Measurements from ENCODE around the gene PRAMEF5. TPM values are rescaled to one million over a fixed set of nuclear protein-coding genes. Genes with fewer than 3 reads are reported as not detected.
"Not testable (repeated sequence)": the region's sequence is repeated elsewhere in the genome, so short reads cannot be mapped to it uniquely, and the experiment has no call there.

Gene PRAMEF5
- total and polyA plus RNA-seq, 5 donors from 2014 or later = not detected

GRCh38 chr1:13228343-13228781 lies 25.6 kb upstream of the PRAMEF5 start:
- Histone ChIP-seq H3K36me3 (ENCODE audit: control insufficient read depth, insufficient read depth, low read length) (no peaks in the 10 kb centered on the region), H3K9me3 (ENCODE audit: control insufficient read depth in 2 of 2, low read length in 2 of 2) (no peaks in the 10 kb centered on the region), H3K4me1 (ENCODE audit: control insufficient read depth, insufficient read depth, low read length, poor library complexity, severe bottlenecking) (no peaks in the 10 kb centered on the region), H3K27ac (ENCODE audit: insufficient read depth, low read length, poor library complexity, severe bottlenecking) (no peak overlapping the region), H3K4me3 (ENCODE audit: low read depth, low read length) (no peak overlapping the region), H3K27me3 (ENCODE audit: control insufficient read depth, insufficient read depth, low read length) (peaks cover 2% of the 10 kb centered on the region)
- Mint-ChIP-seq H3K4me3 (no peak overlapping the region), H3K27me3 (peaks cover 8% of the 10 kb centered on the region), H3K9me3 (peaks cover 0 to 2% (median 0%) of the 10 kb centered on the region in 7 donors), H3K27ac (no peak overlapping the region), H3K36me3 (no peaks in the 10 kb centered on the region), H3K4me1 (no peaks in the 10 kb centered on the region)
- ATAC-seq (ENCODE audit: low read depth in 2 of 2) (no peak), DNase-seq (peak in 2 of 3 donors; percentile 6 to 20)

GRCh38 chr1:13230096-13230495 lies 23.9 kb upstream of the PRAMEF5 start:
- H3K27me3 Mint-ChIP-seq; DNase-seq; H3K9me3 ChIP-seq (ENCODE audit: control insufficient read depth in 2 of 2, low read length in 2 of 2); H3K36me3 ChIP-seq (ENCODE audit: control insufficient read depth, insufficient read depth, low read length); H3K9me3 Mint-ChIP-seq; H3K36me3 Mint-ChIP-seq; H3K27ac ChIP-seq (ENCODE audit: insufficient read depth, low read length, poor library complexity, severe bottlenecking); H3K27ac Mint-ChIP-seq; H3K27me3 ChIP-seq (ENCODE audit: control insufficient read depth, insufficient read depth, low read length); ATAC-seq (ENCODE audit: low read depth in 2 of 2); H3K4me1 ChIP-seq (ENCODE audit: control insufficient read depth, insufficient read depth, low read length, poor library complexity, severe bottlenecking); H3K4me3 ChIP-seq (ENCODE audit: low read depth, low read length); H3K4me3 Mint-ChIP-seq; H3K4me1 Mint-ChIP-seq: not testable (repeated sequence)

- DNase-seq = not testable (repeated sequence)
These were observed 23.4 kb upstream of the PRAMEF5 start for GRCh38 chr1:13230601-13231000.

DNA sequence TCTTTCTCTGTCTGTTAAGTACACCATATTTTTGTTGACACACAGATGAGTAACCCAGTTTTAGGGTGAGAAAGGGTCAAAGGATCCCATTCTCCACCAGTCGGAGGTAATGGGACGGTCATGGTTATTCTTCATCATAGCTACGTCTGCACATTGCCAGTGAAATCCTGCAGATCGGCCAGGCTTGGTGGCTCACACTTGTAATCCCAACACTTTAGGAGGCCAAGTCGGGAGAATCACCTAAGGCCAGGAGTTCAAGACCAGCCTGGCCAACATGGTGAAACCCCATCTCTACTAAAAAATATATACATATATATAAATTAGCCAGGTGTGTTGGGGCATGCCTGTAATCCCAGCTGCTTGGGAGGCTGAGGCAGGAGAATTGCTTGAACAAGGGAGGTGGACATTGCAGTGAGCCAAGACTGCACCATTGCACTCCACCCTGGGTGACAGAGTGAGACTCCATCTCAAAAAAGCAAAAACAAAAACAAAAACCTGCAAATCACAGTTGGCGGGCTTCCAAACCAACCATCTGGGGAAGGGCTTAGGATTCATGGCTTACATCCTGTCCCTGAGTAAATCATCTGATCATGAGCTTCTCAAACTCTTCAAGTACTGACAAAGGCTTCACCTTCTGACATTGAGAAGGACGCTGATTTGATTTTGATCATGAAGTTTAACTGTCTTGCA lies 22.8 kb upstream of the PRAMEF5 start:
- not testable (repeated sequence) for H3K36me3 Mint-ChIP-seq; H3K4me1 Mint-ChIP-seq; H3K4me3 Mint-ChIP-seq; H3K27ac ChIP-seq (ENCODE audit: insufficient read depth, low read length, poor library complexity, severe bottlenecking); H3K27me3 Mint-ChIP-seq; H3K27ac Mint-ChIP-seq; H3K36me3 ChIP-seq (ENCODE audit: control insufficient read depth, insufficient read depth, low read length); H3K9me3 Mint-ChIP-seq; H3K27me3 ChIP-seq (ENCODE audit: control insufficient read depth, insufficient read depth, low read length); H3K9me3 ChIP-seq (ENCODE audit: control insufficient read depth in 2 of 2, low read length in 2 of 2); H3K4me1 ChIP-seq (ENCODE audit: control insufficient read depth, insufficient read depth, low read length, poor library complexity, severe bottlenecking); ATAC-seq (ENCODE audit: low read depth in 2 of 2); DNase-seq; H3K4me3 ChIP-seq (ENCODE audit: low read depth, low read length)

More at GRCh38 chr1:13230601-13231000, 23.4 kb upstream of the PRAMEF5 start:
- H3K36me3 Mint-ChIP-seq; H3K27me3 Mint-ChIP-seq; H3K36me3 ChIP-seq (ENCODE audit: control insufficient read depth, insufficient read depth, low read length); H3K9me3 ChIP-seq (ENCODE audit: control insufficient read depth in 2 of 2, low read length in 2 of 2); H3K4me1 ChIP-seq (ENCODE audit: control insufficient read depth, insufficient read depth, low read length, poor library complexity, severe bottlenecking); H3K4me1 Mint-ChIP-seq; H3K27me3 ChIP-seq (ENCODE audit: control insufficient read depth, insufficient read depth, low read length); H3K27ac ChIP-seq (ENCODE audit: insufficient read depth, low read length, poor library complexity, severe bottlenecking); H3K9me3 Mint-ChIP-seq; H3K4me3 ChIP-seq (ENCODE audit: low read depth, low read length); H3K27ac Mint-ChIP-seq; H3K4me3 Mint-ChIP-seq; ATAC-seq (ENCODE audit: low read depth in 2 of 2): not testable (repeated sequence)

DNA sequence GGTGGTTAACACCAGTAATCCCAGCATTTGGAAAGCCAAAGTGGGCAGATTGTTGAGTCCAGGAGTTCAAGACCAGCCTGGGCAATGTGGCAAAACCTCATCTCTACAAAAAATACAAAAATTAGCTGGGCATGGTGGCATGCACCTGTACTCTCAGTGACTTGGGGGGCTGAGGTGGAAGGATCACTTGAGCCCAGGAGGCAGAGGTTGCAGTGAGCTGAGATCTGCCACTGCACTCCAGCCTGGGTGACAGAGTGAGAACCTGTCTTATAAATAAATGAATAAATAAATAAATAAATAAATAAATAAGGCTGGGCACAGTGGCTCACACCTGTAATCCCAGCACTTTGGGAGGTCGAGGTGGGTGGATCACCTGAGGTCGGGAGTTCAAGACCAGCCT lies 21.9 kb upstream of the PRAMEF5 start:
- H3K4me3 ChIP-seq (ENCODE audit: low read depth, low read length); H3K27ac Mint-ChIP-seq; H3K9me3 Mint-ChIP-seq; H3K27me3 ChIP-seq (ENCODE audit: control insufficient read depth, insufficient read depth, low read length); H3K27ac ChIP-seq (ENCODE audit: insufficient read depth, low read length, poor library complexity, severe bottlenecking); DNase-seq; H3K36me3 Mint-ChIP-seq; H3K4me1 Mint-ChIP-seq; H3K9me3 ChIP-seq (ENCODE audit: control insufficient read depth in 2 of 2, low read length in 2 of 2); H3K4me3 Mint-ChIP-seq; ATAC-seq (ENCODE audit: low read depth in 2 of 2); H3K4me1 ChIP-seq (ENCODE audit: control insufficient read depth, insufficient read depth, low read length, poor library complexity, severe bottlenecking); H3K27me3 Mint-ChIP-seq; H3K36me3 ChIP-seq (ENCODE audit: control insufficient read depth, insufficient read depth, low read length): not testable (repeated sequence)

DNA sequence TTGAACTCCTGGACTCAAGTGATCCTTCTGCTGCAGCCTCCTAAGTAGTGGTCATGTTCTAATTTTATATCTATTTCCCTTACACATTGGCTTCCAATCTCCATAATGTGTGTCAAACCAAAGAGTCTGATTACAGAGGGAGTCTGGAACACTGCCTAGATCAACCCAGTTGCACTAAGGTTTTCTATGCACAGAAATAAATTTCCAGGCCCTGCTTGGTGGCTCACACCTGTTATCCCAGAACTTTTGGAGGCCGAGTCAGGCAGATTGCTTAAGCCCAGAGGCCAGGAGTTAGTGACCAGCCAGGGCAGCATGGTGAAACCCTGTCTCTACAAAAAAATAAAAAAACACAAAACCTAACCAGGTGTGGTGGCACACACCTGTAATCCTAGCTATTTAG lies 19.9 kb upstream of the PRAMEF5 start:
- H3K9me3 ChIP-seq (ENCODE audit: control insufficient read depth in 2 of 2, low read length in 2 of 2); H3K9me3 Mint-ChIP-seq; H3K27me3 Mint-ChIP-seq; H3K4me3 ChIP-seq (ENCODE audit: low read depth, low read length); H3K27ac ChIP-seq (ENCODE audit: insufficient read depth, low read length, poor library complexity, severe bottlenecking); ATAC-seq (ENCODE audit: low read depth in 2 of 2); H3K4me1 Mint-ChIP-seq; H3K4me3 Mint-ChIP-seq; H3K4me1 ChIP-seq (ENCODE audit: control insufficient read depth, insufficient read depth, low read length, poor library complexity, severe bottlenecking); H3K36me3 ChIP-seq (ENCODE audit: control insufficient read depth, insufficient read depth, low read length); H3K27me3 ChIP-seq (ENCODE audit: control insufficient read depth, insufficient read depth, low read length); H3K36me3 Mint-ChIP-seq; DNase-seq; H3K27ac Mint-ChIP-seq: not testable (repeated sequence)

DNA sequence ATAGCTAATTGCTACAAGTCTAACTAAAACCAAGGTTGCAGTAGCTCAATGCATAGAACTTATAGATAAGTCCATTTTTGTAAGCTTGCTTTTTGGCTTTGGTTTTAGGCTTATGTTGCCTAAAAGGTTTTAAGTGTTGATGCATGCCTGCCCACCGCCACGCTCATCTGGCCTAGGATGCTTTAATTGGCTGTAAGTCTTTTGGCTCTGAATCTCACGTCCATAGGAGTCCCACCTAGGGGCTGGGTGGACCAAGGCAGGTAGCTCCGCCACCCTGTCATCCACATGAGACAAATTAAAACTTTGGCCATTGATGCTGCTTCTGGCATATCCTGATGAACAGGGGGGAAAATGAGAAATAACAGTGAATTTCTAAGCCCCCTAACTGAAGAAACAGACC lies 16.4 kb upstream of the PRAMEF5 start:
- not testable (repeated sequence) for H3K27ac Mint-ChIP-seq; H3K27me3 ChIP-seq (ENCODE audit: control insufficient read depth, insufficient read depth, low read length); ATAC-seq (ENCODE audit: low read depth in 2 of 2); H3K4me3 Mint-ChIP-seq; H3K4me1 ChIP-seq (ENCODE audit: control insufficient read depth, insufficient read depth, low read length, poor library complexity, severe bottlenecking); H3K27ac ChIP-seq (ENCODE audit: insufficient read depth, low read length, poor library complexity, severe bottlenecking); H3K4me3 ChIP-seq (ENCODE audit: low read depth, low read length); H3K4me1 Mint-ChIP-seq; H3K9me3 Mint-ChIP-seq; H3K9me3 ChIP-seq (ENCODE audit: control insufficient read depth in 2 of 2, low read length in 2 of 2); DNase-seq; H3K36me3 ChIP-seq (ENCODE audit: control insufficient read depth, insufficient read depth, low read length); H3K36me3 Mint-ChIP-seq
- peaks cover 13% of the 10 kb centered on the region for H3K27me3 Mint-ChIP-seq

DNA sequence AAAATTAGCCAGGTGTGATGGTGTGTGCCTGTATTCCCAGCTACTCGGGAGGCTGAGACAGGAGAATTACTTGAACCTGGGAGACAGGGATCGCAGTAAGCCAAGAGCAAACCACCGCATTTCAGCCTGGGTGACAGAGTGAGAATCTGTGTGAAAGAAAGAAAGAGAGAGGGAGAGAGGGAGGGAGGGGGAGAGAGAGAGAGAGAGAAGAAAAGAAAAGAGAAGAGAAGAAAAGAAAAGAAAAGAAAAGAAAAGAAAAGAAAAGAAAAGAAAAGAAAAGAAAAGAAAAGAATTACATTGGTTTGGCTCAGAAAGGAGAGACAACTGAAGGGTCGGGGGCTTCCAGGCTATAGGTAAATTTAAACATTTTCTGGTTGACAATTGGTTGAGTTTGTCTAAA lies 14.4 kb upstream of the PRAMEF5 start:
- H3K27ac ChIP-seq (ENCODE audit: insufficient read depth, low read length, poor library complexity, severe bottlenecking); H3K36me3 ChIP-seq (ENCODE audit: control insufficient read depth, insufficient read depth, low read length); DNase-seq; H3K4me3 Mint-ChIP-seq; H3K9me3 ChIP-seq (ENCODE audit: control insufficient read depth in 2 of 2, low read length in 2 of 2); H3K27ac Mint-ChIP-seq; H3K36me3 Mint-ChIP-seq; H3K27me3 Mint-ChIP-seq; H3K9me3 Mint-ChIP-seq; H3K27me3 ChIP-seq (ENCODE audit: control insufficient read depth, insufficient read depth, low read length); ATAC-seq (ENCODE audit: low read depth in 2 of 2); H3K4me1 ChIP-seq (ENCODE audit: control insufficient read depth, insufficient read depth, low read length, poor library complexity, severe bottlenecking); H3K4me3 ChIP-seq (ENCODE audit: low read depth, low read length); H3K4me1 Mint-ChIP-seq: not testable (repeated sequence)
